Activated CD4-positive, alpha-beta T cell treated with anti-CD3 and anti-CD28 coated beads, Interleukin-2, Interleukin-6, amounts not matched to agents 100 ng/mL and 50 ng/mL, durations not matched to agents 16 hours and 8 hours (primary cell): Measurements from ENCODE around the gene ZBTB8OS.
"Not testable (repeated sequence)": the region's sequence is repeated elsewhere in the genome, so short reads cannot be mapped to it uniquely, and the experiment has no call there.

Source experiments
- DNase-seq: peaks from one replicate; pipeline ENCODE4 v3.0.0-alpha.2; 2020

Gene ZBTB8OS

DNA sequence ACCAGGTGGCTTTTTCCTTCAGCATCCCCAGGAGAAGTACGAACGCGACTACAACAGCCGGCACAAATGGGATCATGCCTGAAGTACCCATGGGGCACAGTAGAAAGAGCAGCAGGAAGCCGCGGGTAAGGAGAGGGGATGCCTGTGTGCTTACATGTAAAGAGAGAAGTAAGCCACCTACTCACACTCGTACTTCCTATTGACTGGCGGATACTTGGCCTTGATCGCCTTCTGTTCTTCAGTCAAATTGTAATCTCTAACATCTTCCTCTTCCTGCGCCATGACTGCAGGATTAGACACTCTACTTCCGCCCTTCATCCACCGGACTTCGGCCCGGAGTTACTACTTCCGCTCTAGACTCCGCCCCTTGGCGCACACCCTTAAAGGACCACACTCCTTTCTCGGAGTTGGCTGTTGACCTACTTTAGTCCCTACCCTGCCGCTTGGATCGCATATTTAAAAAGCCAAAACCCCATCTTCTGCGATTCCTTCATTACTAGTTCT, at the start of gene ZBTB8OS:
Gene ZBTB8OS, minus strand, starts transcription at position 303 of the 504 bp plus-strand sequence. Its CDS starts 21 bp downstream, at position 282.
- peak; percentile 94 for DNase-seq

DNA sequence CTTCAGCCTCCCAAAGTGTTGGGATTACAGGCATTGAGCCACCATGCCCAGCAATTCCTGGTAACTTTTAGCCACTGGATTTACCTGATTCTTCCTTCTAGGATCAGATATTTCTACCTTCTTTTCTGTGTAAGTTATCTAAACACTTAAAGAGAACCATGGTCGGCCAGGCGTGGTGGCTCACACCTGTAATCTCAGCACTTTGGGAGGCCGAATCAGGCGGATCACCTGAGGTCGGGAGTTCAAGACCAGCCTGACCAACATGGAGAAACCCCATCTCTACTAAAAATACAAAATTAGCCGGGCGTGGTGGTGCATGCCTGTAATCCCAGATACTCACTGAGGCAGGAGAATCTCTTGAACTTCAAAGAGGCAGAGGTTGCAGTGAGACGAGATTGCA, 46.6 kb upstream of the ZBTB8OS start:
- not testable (repeated sequence) for DNase-seq

DNA sequence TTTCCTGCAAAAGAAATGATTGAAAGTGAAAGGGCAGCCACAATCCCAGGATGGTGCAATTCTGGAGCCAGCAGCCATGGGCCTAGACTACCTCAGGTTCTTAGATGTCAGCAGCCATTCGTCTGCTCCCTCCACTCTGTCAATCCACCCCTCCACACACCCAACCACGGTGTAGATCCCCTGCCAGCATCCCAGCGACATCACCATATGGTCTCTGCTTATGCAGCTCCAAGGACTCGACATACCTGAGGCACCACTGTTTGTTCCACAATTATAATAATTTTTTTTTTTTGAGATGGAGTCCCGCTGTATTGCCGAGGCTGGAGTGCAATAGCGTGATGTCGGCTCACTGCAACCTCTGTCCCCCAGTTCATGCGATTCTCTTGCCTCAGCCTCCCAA, 45.7 kb upstream of the ZBTB8OS start:
- DNase-seq, result no peak

DNA sequence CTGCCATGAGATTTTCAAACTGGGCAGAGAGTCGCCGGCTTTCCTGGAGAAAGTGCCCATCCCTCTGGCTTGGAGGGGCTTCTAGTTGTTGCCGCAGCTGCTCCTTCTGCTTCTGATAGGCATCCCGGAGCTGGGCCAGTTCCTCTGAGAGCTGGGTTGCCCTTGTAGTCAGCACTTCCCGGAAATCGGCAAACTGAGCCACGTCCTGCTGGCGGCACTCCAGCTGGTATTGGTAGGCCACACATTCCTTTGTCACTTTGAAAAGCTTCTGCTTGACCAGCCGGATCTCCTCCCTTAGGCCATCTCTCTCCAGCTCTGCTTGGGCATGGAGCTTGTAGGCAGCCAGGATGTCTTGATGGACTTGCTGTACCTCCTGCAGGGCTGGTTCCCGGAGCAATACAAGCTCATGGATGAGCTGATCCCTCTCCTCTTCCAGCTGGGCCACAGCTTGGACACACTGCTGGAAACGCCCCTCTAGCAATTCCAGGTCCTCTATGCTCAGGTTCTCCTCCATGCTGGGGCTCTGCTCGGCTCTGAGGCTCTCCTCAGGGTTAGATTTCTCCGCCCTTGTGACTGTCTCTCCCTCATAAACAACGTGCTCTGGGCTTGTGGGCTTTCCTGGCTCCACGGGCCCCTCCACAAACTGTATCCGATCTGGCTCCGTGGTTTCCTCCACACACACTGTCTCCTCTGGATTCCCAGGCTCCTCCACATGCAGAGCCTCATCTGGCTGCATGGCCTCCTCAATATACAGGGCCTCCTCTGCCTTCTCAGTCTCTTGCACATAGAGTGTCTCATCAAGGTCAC, 45.0 kb upstream of the ZBTB8OS start:
- DNase-seq, result no peak

DNA sequence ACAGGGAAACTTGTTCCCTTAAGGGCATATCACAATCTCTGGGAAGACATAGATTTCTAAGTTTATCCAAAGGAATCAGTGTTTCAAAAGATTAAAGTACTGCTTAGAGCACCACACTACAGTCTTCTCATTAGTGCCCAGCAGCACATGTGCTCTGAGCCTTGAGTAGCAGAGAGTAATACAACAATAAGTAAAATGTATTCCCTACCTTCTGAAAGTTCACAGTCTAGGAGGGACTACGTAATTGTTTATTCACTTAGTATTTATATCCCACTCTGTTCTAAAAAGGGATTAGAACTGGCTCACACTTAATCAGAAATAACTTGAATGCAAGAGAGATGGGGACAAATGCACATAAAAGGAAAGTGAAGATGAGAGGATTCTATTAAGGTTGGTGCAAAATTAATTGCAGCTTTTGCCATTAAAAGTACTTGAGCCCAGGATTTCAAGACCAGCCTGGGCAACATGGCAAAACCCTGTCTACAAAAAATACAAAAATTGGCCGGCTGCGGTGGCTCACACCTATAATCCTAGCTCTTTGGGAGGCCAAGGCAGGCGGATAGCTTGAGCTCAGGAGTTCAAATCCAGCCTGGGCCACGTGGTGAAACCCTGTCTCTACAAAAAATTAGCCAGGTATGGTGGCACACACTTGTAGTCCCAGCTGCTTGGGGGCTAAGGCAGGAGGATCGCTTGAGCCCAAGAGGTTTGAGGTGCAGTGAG, 43.3 kb upstream of the ZBTB8OS start:
- DNase-seq, result no peak

DNA sequence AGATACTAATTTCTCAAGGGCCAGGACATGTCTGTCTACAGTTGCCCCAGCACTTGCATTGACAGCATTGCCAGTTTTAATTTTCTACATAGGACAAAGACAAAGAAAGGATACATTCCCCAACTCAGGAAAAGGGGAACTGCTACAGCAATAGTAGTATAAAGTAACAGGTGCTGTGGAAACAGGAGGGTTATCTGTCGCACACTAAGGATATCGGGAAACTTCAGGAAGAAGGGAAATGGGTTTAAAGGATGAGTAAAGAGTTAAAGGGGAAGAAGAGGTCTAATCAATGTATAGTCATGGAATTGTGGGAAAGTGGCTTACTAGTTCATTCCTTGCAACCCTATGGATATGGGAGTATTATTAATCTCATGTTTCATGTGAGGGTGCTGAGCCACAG, 36.0 kb upstream of the ZBTB8OS start:
- DNase-seq, result no peak

DNA sequence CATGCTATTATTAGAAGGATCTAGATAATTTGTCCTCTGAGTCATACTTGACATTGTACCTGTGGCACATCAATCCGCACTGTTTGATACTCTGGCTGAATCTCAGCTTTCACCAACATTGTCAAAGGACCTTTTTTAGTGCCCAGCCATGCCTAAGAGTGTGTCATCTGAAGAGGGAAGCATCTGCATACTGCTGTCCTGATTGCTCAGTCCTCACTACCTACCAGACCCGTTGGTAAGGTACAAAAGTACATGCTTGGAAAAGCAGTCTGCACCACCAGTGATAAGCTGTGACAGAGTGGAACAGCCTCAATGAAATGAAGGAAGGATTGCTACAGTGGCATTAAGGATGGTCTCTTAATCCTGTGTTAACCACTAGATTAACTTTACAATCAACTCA, 35.1 kb upstream of the ZBTB8OS start:
- DNase-seq, result no peak

DNA sequence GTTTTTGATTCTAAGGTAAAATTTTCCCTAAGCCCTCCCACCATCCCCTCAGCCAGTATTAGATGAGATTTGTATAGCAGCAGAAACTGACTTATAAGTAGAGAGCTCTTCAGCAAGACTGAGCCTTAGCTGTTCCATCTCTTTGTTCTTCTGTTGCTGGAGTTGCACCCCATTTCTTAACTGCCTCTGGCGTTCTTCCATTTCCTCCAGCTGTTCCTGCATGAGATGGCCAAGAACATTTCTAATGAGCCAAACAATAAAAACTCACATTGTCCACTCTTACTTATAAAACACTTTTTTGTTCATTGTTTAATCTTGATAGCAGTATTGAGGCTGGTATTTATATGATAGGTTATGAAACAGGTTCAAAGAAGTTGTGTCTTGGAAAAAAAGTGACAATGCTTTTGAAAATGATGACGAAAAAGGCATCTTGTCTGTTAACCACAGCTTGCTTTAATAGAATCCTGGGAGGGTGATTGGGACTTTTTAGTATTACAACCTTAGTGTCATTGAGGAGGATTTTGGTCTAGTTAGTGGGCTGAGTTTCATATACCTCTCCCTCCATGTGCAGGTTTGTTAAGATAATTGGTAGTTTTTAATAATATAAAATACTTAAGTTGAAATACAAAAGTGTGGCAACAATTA, 33.9 kb upstream of the ZBTB8OS start:
- DNase-seq, result no peak

DNA sequence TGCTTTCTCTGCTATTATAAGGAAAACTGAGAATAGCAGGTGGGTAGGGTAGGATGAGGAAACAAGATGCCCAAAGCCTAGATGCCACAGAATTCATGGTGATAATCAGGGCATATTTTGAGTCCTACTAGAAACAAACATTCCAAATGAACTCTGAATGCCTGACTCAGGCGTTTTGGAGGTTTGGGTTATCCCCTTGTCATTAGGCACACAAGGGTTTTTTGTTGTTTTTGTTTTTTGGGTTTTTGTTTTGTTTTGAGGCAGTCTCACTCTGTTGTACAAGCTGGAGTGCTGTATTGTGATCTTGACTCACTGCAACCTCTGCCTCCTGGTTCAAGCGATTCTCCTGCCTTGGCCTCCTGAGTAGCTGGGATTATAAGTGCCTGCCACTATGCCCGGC, 33.0 kb upstream of the ZBTB8OS start:
- DNase-seq, result no peak

DNA sequence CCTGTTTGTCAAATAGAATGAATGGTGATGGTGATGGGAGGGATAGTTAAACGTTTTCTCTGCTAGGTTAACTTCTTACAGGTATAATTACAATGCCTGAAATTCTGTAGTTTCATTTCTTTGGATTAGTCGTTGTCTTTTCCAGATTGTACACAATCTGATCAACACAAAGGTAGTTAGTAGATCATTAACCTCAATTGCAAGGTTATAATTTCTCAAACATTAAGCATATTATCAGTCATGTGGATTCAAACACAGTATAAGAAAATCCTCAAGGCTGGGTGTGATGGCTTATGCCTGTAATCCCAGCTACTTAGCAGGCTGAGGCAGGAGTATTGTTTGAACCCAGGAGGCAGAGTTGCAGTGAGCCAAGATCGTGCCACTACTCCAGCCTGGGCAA, 31.6 kb upstream of the ZBTB8OS start:
- no peak for DNase-seq

DNA sequence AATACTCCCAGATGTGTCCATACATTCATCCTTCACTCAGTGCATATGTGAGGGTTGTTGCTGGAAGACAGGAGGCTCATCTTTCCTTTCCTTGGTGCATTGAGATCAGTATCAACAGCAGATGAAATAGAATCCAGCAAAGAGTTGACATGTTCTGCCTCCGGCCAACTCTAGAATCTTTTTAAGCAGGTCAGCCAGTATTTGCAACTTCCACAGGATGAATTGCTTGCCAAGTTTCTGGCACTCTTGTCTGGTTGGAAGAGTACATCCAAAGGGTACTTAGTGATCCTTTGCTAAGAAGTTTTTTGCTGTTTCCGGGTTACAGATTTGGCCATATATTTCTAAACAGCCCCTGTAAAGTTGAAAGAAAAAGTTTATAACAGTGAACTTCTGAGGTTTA, 31.2 kb upstream of the ZBTB8OS start:
- DNase-seq, result no peak

DNA sequence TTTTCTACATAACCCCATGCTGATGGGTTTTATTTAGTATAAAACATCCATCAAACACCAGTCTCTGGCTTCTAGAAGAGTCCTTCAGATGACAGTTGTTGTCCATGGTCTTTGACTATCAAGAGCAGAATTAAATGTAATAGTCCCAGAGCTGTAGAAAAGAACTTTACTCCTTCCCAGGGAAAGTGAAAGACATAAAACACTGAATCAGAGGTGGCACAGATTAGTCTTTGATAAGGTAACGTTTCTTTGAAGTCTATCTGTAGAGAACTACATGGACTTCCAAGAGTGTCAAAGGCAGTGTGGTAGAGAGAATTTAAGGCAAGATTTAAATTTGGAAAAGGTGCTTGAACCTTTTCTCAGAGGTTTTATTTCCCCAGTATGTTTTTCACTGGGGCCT, 30.3 kb upstream of the ZBTB8OS start:
- DNase-seq, result no peak

DNA sequence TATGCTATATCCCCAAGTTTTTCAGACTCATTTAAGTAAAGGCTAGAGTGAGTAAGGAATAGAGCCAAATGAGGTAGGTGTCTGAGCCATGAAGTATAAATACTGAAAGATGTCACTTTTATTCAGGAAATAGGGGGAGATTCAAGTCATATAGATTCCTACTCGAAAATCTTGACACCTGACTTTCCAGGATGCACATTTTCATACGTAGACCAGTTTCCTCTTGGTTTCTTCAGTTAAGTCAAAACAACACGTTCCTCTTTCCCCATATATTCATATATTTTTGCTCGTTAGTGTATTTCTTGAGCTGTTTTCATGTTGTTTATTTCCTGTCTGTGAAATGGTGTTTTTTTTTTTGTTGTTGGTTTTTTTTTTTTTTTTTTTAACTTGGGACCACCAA, 29.6 kb upstream of the ZBTB8OS start:
- DNase-seq, result not testable (repeated sequence)

DNA sequence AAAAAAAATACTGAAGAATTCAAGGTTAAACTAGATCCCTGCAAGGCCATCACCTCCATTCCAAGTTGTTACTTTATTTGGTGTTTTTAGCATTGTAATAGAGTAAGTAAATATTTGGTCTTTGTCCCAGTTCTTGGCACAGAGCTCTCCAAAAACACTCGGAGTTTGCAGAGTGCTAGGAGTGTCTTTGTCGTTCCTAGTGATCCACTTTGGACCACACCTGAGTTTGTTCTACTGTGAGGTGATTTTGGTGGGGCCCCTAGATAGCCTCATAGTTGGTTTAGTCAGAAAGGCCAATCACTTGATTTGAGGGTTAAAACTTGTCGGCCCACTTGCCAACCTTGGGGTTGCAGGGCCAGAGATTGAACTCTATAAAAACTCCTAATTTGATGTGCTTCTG, 26.6 kb upstream of the ZBTB8OS start:
- no peak for DNase-seq

DNA sequence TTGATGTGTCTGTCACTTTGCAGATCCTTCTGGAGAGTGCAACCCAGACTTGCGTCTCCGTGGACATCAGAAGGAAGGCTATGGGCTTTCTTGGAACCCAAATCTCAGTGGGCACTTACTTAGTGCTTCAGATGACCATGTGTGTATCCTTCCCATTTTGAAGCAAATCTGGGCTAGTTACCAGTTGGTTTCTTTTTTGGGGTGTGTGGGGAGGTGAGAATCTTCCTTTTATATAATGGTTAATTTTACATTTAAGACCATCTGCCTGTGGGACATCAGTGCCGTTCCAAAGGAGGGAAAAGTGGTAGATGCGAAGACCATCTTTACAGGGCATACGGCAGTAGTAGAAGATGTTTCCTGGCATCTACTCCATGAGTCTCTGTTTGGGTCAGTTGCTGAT, 18.4 kb upstream of the ZBTB8OS start:
- not testable (repeated sequence) for DNase-seq

DNA sequence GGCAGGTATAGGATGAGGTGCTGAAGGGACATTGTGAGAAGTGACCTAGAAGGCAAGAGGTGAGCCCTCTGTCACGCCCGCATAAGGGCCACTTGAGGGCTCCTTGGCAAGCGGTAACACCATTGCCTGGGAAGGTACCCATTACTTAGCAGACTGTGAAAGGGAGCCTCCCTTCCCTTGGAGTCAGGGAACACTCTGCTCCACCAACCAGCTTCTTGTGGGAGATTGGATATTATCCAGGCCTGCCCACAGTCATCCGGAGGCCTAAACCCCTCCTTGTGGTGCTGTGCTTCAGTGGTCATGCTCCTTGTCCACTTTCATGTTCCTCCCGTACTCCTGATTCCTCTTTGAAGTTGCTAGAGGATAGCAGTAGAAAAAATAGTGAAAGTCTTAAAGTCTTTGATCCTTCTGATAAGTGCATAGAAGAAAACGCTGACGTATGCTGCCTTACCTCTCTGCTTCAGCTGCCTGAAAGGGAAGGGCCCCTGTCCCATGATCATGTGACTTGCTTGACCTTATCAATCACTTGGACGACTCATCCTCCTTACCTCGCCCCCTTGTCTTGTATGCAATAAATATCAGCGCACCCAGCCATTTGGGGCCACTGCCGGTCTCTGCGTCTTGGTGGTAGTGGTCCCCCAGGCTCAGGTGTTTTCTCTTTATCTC, 16.7 kb upstream of the ZBTB8OS start:
- no peak for DNase-seq

DNA sequence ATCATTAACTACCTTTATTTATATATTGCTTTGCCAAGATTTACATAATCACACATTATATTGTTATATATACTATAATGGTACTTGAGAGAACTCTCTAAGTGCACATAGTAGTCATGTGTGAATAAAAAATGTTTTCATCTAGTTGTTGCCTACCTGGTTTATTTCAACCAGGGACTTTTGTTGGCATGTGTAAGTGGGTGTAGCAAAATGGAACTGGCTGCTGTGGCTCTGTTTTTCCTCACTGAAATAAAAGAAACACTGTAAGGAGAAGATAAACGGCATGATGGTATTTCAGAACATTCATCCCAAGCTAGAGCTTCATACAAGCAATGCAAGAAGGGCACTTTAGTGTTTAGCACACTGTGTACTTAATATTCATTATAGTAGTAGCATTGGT, 15.6 kb upstream of the ZBTB8OS start:
- no peak for DNase-seq

DNA sequence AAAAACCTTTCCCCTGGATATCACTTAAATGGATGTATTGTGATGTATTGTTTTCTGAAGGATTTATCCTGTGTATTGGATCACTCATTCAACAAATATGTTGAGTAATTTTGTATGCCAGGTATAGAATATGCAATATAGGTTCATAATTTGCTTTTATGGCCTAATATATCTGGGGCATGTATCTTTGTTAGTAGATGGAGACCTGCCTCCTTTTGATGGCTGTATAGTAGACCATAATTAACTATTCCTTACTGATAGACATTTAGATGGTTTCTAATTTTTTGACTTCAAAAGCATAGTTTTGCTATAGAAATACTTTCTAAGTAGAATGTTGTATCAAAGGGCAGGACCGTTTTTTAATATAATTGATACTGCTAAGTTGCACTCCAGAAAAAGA, 9.2 kb upstream of the ZBTB8OS start:
- DNase-seq, result no peak

DNA sequence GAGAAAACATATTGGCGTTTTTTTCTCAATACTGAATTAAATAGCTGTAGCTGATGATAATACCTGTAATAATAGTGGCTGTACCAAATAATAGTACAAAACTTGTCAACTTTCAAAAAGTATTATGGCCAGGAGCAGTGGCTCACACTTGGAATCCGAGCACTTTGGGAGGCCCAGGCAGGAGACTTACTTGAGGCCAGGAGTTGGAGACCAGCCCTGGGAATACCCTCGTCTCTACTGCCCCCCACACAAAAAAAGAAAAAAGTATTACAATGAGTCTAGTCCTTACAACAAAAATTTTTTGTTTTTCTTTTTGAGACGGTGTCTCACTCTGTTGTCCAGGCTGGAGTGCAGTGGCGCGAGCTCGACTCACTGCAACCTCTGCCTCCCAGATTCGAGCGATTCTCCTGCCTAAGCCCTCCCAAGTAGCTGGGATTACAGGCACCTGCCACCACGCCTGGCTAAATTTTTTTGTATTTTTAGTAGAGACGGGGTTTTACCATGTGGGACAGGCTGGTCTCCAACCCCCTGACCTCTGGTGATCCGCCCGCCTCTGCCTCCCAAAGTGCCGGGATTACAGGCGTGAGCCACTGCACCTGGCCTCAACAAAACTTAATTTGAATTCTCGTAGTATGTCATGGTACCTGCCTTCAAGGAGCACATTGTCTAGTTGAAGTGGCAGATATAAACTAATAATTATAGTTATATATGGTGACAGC, 2.1 kb upstream of the ZBTB8OS start:
- no peak for DNase-seq

DNA sequence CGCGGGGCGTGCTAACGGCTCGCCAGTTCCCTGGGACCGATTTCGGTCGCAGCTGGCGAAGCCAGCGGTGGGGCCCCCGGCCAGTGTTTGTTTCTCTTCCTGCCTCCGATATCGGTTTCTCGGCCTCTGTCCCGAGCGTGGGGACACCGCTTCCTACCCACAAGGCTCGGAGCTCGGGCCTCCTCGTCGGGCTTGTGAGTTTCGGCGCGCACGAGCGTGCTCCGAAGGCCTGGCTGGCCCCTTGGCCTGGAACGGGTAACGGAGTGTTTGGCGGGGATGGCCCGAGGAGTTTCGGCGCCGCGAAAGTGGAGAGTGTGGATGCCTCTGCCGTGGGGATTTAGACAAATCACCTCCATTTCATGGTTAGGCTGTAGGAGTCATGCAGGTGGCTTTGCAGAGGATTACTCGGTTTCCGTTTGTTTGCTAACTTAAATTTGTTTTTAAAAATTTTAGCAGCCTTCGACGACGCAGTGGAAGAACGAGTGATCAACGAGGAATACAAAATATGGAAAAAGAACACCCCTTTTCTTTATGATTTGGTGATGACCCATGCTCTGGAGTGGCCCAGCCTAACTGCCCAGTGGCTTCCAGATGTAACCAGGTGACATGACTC, 1.2 kb upstream of the ZBTB8OS start:
- no peak for DNase-seq

DNA sequence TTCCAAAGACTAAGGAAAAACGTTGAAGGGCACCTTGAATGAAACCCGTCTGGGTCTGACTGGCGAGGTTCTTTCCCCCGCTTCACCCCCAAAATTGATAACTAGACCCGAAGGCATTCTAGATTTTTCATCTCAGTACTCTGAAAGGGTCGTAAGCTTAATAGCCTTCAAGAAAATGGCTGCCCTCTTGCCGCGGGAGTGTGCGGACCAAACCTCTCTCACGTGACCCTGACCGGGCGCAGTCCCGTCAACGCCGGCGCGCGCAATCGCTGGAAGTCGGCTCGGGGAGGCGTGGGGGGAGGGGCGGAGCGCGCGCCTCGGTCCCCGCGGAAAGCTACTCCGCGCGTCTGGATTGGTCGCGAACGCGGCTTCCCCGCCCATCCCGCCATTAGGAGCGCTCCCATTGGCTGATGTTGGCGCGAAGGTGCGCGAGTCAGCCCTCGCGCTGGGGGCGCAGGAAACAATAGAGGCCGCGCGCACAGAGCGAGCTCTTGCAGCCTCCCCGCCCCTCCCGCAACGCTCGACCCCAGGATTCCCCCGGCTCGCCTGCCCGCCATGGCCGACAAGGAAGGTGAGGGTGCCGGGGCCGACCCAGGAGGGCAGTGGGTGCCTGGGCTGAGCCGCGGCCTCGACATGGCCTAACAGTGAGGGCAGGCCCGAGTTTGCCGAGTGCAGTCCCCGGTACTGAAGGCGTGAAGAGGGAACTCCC, 556 bp upstream of the ZBTB8OS start, which contains the start of gene RBBP4:
Gene RBBP4, plus strand, starts transcription at position 457 of the 709 bp plus-strand sequence. Its CDS starts 99 bp downstream, at position 556.
- peak; percentile 99 for DNase-seq
